Amniotic epithelial cell (primary cell): ENCODE data around the gene ANKRD24.
A peak's percentile ranks its signal among the peaks of the same experiment; 100 is the strongest.
"Not testable (repeated sequence)": the region's sequence is repeated elsewhere in the genome, so short reads cannot be mapped to it uniquely, and the experiment has no call there.

ENCODE experiments used
- DNase-seq: peaks from one replicate; pipeline ENCODE4 v3.0.0-alpha.2; 2010; ENCODE audit warnings: low read depth

ANKRD24 gene

DNA sequence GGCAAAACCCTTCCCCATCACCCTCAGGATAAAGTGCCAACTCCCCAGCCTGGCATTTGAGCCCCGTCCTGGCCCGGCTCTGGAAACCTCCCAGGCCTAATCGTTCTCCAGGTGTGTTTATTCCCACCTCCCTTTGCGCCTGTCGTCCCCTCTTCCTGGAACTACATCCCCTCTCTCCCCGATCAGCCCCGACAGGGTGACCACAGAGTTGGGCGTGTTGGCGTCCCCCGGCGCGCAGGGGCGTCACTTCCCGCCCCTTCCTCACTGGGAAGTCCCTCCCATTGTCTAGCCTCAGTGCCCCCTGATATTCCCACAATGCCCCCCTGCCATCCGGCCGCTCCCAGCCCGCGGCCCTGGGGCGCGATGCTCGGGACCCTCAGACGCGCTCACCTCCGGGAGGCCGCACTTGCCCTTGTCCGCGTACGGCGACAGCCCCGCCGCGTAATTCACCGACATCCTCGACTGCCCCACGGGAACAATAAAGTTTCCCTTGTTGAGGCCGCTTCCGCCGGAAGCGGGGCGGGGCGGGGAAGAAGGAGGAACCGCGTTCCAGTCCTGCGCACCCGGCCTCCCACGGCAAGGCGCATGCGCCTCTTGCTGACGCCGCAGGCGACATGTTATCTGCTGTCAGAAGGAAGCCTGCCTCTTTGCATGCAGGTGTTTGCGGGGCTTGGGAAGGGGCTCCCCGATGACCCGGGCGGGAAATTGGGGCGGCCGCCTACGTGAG lies at the start of gene ANKRD24, which contains the start of gene SIRT6:
TSS of gene ANKRD24 (plus strand) at position 606 of the 727 bp plus-strand sequence. CDS start 3,737 bp downstream, outside the sequence.
TSS of gene SIRT6 (minus strand) at position 480 of the 727 bp plus-strand sequence. CDS start at position 456, 24 bp downstream.
- peak; percentile 92 for DNase-seq

- DNase-seq, result no peak
Measured at GRCh38 chr19:4134351-4134750, 48.1 kb upstream of the ANKRD24 start.

DNA sequence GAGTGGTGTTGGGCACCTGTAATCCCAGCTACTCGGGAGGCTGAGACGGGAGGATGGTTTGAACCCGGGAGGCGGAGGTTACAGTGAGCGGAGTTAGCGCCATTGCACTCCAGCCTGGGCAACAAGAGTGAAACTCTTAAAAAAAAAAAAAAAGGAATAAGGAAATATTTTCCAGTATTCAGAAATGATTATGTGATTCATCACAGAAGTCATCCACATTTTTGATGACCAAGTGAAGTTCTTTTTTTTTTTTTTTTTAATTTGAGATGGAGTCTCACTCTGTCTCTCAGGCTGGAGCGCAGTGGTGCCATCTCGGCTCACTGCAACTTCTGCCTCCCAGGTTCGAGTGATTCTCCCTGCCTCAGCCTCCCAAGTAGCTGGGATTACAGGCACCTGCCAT lies 47.1 kb upstream of the ANKRD24 start:
- DNase-seq, result not testable (repeated sequence)

DNA sequence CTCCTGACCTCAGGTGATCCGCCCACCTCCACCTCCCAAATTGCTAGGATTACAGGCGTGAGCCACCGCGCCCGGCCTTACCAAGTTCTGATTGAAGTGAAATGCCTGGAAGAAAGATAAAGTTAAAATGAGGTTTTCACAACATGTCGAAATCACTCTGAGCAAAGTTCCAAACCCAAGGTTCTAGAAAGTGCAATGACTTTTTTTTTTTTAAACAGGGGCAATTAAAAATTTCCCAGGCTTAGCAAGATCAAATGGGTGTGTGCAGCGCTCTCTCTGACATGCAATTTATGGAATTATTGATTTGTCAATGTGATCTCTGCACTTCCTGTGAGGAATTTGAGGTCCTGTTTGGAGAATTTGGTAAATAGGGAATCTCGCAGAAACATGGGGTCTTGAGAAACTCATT lies 45.8 kb upstream of the ANKRD24 start:
- DNase-seq, result no peak

GRCh38 chr19:4138445-4138844 lies 44.0 kb upstream of the ANKRD24 start:
- no peak for DNase-seq

DNA sequence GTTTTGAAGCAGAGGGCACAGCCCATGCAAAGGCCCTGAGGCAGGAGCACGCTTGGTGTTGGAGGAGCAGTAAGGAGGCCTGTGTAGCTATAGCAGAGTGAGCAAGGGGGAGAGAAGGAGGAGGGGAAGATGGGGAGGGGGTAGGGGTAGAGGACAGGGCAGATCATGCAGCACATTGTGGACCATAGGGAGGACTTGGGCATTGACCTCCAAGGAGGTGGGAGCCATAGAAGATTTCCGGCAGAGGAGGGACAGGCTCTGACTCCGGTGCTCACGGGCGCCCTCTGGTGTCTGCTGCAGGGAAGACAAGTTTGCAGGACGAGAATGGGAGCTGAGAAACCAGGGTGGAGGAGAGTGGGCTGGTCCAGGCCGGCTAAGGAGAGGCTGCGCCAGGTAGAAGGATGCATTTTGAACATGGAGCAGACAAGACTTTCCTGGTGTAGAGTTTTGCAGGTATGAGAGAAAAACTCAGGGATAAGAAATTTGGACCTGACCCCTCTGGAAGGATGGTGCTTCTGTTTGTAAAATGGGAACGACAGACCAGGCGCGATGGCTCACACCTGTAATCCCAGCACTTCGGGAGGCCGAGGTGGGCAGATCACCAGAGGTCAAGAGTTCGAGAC lies 42.8 kb upstream of the ANKRD24 start:
- peak; percentile 48 for DNase-seq

DNA sequence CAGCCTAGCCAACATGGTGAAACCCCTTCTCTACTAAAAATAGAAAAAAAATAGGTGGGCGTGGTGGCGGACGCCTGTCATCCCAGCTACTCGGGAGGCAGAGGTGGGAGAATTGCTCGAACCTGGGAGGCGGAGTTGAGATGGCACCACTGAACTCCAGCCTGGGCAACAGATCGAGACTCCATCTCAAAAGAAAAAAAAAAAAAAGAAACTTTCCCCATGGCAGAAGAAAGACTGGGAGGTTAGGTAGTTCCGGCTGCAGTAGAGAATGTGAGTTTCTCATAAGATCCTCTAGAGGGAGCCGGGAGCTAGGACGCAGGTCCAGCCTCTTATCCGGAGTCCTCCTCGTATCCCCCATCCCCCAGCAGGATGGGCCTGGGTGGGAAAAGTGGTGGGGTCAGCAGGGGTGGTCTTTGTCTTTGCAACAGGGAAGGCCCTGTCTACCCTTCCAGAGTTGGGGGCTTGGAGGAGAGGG lies 42.2 kb upstream of the ANKRD24 start:
- peak; percentile 69 for DNase-seq

DNA sequence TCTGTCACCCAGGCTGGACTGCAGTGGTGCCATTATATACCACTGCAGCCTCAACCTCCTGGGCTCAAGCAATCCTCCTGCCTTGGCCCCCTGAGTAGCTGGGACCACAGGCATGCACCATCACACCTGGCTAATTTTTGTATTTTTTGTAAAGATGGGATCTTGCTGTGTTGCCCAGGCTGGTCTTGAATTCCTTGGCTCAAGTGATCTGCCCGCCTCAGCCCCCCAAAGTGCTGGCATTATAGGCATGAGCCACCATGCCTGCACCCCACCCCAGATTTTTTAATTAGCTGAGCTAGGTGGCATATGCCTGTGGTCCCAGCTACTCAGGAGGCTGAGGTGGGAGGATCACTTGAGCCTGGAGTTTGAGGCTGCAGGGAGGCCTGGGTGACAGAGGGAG lies 39.6 kb upstream of the ANKRD24 start:
- DNase-seq, result not testable (repeated sequence)

DNA sequence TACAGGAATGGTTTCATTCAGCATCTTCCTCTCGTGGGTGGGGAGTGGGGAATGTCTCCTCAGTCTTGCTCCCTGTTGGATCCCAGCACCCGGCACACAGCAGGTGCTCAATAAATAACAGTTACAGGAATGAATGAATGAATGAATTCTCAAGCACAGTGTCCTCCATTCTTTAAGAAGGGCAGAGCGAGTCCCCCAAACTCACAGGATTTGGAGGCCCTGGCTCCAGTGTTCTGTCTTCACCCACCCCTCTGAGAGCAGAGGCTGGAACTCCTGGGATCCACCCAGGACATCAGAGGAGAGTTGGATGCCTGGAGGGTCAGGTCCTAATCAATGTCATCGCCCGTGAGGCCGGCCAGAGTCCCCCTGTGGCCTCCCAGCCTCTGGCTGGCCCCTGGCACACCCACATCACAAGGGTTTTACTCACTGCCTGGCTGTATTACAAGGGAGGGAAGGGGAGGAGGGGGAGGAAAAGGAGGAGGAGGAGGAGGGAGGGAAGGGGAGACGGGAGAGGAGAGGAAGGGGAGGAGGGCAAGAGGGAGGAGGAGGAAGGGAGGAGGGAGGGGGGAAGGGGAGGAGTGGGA lies 37.7 kb upstream of the ANKRD24 start:
- DNase-seq, result peak; percentile 74

GRCh38 chr19:4149518-4150288 lies 32.8 kb upstream of the ANKRD24 start:
- DNase-seq, result peak; percentile 61

GRCh38 chr19:4151623-4152022 lies 30.9 kb upstream of the ANKRD24 start:
- no peak for DNase-seq

DNA sequence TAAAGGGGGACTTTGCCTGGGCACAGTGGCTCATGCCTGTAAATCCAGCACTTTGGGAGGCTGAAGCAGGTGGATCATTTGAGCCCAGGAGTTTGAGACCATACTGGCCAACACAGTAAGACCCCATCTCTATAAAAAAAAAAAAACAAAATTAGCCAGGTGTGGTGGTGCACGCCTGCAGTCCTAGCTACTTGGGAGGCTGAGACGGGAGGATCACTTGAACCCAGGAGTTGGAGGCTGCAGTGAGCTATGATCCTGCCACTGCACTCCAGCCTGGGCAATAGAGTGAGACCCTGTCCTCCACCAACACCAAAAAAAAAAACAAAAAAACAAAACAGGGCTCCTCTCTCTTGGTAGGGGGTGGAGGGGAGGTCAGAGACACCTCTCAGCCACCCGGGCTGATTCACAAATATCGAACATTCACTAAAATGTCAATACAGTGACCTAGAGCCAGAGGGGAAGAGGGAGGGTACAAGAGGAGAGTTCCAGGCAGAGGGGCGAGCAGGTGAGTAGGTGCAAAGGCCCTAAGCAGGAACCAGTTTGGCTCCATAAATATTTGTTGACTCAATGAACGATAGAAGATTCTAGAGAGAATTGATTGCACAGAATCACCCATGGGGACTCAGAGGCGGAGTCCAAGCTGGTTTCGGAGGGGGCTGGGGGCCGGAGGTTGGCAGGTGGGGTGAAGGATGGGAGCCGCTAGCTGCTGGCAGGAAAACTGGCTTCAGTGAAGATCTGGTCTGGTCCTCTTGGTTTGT lies 30.1 kb upstream of the ANKRD24 start:
- DNase-seq, result no peak

- no peak for DNase-seq
Measured at GRCh38 chr19:4154571-4155312, 27.7 kb upstream of the ANKRD24 start.

DNA sequence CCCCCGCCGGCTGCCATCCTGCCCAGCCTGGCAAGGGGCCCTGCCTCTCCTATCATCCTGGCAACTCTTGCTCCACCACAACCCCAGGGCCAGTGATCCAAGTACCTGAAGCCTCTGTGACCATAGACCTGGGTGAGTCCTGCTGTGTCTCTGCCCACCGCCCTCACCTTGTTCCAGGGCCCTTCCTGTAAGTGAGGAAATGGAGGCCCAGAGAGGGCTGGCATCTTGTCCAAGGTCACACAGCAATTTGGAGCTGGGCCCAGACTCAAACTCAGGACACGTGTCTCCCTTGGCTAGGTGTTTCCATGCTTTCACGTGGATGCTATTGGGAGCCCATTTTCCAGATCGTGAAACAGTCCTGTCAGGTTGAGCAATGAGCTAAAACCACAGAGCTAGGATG lies 25.3 kb upstream of the ANKRD24 start:
- no peak for DNase-seq

GRCh38 chr19:4157971-4158370 lies 24.5 kb upstream of the ANKRD24 start:
- not testable (repeated sequence) for DNase-seq

DNA sequence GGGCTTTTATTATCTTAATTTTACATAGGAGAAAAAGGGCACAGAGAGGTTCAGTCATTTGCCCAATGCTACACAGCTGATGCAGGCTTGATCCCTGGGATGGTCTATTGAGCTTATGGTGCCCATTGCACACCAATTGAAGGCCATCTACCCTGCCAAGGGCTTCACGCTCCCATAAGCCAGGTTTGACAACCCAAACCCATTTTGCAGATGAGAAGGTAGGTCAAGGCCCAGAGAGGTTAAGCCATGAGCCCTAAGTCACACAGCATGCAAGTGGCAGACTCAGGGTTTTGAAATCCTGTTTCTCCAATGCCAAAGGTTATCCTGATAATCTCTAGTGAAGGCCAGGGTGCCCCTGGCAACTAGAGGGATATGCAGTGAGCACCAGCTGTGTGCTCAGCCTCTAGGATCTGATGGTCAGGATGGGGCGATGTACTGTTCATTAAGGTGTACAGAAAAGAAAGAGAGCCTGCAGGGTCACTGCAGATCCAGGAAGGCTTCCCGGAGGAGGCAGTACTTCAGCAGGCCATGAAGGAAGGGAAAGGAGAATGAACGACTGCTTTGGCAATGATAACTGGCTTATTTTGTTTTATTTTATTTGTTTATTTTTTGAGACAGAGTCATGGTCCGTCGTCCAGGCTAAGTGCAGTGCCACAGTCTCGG lies 20.9 kb upstream of the ANKRD24 start:
- DNase-seq, result no peak

DNA sequence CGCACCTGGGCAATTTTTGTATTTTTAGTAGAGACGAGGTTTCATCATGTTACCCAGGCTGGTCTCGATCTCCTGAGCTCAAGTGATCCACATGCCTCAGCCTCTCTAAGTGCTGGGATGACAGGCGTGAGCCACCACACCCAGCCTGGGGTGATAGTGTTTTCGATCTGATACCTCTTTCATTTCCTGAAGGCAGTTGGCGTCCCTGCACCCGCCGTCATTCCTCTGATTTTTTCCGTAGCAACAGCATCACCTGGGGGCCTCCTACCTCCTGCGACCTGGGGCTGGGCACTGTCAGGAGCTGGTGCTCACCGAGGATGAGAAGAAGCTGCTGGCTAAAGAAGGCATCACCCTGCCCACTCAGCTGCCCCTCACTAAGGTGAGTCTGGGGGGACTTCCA lies 18.2 kb upstream of the ANKRD24 start:
- DNase-seq, result no peak

- DNase-seq, result no peak
Measured at GRCh38 chr19:4171676-4172075, 10.8 kb upstream of the ANKRD24 start.

DNA sequence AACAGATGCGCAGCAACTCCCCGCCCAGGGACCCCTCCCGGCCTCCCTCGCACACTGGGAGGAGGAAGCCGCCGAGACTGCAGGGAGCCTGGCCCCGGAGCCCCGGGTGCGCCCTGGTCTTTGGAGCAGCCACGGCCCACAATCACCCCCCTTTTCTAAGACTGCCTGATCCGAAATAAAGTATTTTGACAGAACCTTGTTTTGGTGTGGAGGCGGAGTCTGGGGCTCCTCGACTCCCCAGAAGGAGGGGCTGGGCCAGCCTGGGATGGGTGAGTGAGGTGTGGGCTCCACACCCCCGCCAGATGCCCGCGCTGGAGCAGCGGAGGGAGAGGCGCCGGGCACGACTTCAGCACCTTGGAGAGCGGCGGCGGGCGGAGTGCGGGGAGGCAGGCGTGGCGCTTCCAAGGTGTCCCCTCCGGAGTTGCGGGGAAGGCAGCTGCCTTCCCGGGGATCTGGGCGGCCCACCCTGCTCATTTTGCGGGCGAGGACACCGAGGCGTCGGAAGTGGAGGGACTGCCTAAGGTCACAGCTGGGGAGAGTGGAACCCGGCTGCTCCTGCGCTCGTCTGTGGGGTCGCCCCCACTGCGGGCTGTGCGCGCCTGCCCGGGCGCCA lies 9.5 kb upstream of the ANKRD24 start:
- peak; percentile 10 for DNase-seq
